Measurements from ENCODE around the gene SERTAD1.

GRCh38 chr19:40472516-40472915, 46.7 kb upstream of the SERTAD1 start:
- TF ChIP-seq CTCF (IDR thresholded peaks at IDR 0.05) (no peak), POLR2AphosphoS5 (IDR thresholded peaks at IDR 0.05; ENCODE audit: insufficient read depth in 1 of 2, low read depth in 1 of 2) (no peak)

Data from vagina (tissue), 2 donors.